ENCODE measurements around the gene ANKS1B. TPM values are rescaled to one million over a fixed set of nuclear protein-coding genes. Genes with fewer than 3 reads are reported as not detected.

Gene ANKS1B
- polyA plus RNA-seq, 3 donors = not detected

DNA sequence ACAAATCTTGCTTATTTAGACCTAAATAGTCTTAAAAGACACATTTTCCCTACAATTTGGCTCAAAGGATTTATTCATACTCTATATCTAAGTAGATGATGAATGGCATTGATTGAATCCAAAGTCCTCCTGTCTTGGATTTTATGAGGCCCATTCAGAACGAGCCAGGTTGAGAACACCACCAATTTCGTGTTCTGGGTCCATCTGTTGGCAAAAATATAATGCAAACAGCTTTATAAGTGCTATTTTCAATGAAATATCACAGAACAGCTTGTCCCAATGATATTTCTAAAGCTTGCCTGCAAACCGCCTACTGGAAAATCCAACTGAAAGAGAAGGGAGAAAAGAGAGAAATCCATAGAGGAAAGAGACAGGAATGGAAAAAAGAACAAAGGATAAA lies 542.0 kb downstream of the ANKS1B start:
- no peaks in the 10 kb centered on the region for H3K27me3 ChIP-seq (ENCODE audit: control insufficient read depth in 2 of 2, insufficient read depth in 2 of 2, low read length in 2 of 2)
- H2AFZ ChIP-seq (ENCODE audit: insufficient read depth, low read depth, low read length, poor library complexity, severe bottlenecking) = no peak overlapping the region
- no peaks in the 10 kb centered on the region for H3K4me1 Mint-ChIP-seq
- peaks cover 0 to 4% of the 10 kb centered on the region in 2 donors for H3K9me3 ChIP-seq (replicated peaks in 1 of 2; ENCODE audit: control insufficient read depth in 1 of 2, insufficient read depth in 1 of 2, low read length in 2 of 2)
- WGBS (ENCODE audit: insufficient coverage) = 100% methylated on average over 1 of the region's 3 CpGs
- H3K36me3 Mint-ChIP-seq = no peaks in the 10 kb centered on the region
- H3K27ac Mint-ChIP-seq = no peak overlapping the region
- H3K27me3 Mint-ChIP-seq (ENCODE audit: low read depth in 3 of 3) = peaks cover 0 to 2% (median 0%) of the 10 kb centered on the region in 3 donors
- H4K20me1 ChIP-seq (ENCODE audit: insufficient read depth, low read length) = no peaks in the 10 kb centered on the region
- H3K27ac ChIP-seq (ENCODE audit: low read depth in 1 of 2, low read length in 2 of 2) = no peak overlapping the region
- H3K79me2 ChIP-seq (ENCODE audit: insufficient read depth, low read length) = no peaks in the 10 kb centered on the region
- H3K9me3 Mint-ChIP-seq = peaks cover 0 to 8% (median 0%) of the 10 kb centered on the region in 7 donors
- H3K4me3 Mint-ChIP-seq = no peak overlapping the region
- H3K4me1 ChIP-seq (ENCODE audit: control insufficient read depth in 1 of 2, insufficient read depth in 2 of 2, low read length in 2 of 2) = no peaks in the 10 kb centered on the region
- TF ChIP-seq, protein P1, sequence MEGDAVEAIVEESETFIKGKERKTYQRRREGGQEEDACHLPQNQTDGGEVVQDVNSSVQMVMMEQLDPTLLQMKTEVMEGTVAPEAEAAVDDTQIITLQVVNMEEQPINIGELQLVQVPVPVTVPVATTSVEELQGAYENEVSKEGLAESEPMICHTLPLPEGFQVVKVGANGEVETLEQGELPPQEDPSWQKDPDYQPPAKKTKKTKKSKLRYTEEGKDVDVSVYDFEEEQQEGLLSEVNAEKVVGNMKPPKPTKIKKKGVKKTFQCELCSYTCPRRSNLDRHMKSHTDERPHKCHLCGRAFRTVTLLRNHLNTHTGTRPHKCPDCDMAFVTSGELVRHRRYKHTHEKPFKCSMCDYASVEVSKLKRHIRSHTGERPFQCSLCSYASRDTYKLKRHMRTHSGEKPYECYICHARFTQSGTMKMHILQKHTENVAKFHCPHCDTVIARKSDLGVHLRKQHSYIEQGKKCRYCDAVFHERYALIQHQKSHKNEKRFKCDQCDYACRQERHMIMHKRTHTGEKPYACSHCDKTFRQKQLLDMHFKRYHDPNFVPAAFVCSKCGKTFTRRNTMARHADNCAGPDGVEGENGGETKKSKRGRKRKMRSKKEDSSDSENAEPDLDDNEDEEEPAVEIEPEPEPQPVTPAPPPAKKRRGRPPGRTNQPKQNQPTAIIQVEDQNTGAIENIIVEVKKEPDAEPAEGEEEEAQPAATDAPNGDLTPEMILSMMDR (IDR thresholded peaks at IDR 0.05) = no peak
- DNase-seq = no peak
- no peaks in the 10 kb centered on the region for H3K36me3 ChIP-seq (replicated peaks in 1 of 2; ENCODE audit: control insufficient read depth in 1 of 2, insufficient read depth in 2 of 2, low read length in 2 of 2)
- H3K9ac ChIP-seq (ENCODE audit: insufficient read depth, low read length, poor library complexity, severe bottlenecking) = no peak overlapping the region
- intact Hi-C loops (cut with micrococcal nuclease) = no loop called here
- H3K4me2 ChIP-seq (replicated peaks; ENCODE audit: extremely low read depth, low read length, poor library complexity, severe bottlenecking) = no peak overlapping the region
- no peak overlapping the region for H3K4me3 ChIP-seq (replicated peaks in 1 of 3; ENCODE audit: low read depth in 2 of 3, low read length in 3 of 3)

DNA sequence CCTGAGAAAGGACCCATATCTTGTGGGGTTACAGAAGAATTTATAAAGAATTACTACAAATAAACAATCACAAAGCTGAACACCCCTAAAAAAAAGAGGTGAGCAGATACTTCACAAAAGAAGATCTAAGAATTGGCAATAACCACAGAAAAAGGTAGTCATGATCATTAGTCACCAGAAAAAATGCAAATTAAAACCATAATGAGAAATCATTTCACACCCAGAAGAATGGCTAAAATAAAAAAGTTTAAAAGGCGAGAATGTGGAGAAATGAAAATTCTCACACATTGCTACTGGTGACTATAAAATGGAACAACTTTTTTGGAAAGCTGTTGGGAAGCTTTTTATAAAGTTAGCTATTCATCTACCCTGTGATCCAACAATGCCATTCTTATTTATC lies 545.3 kb downstream of the ANKS1B start:
- H3K4me1 ChIP-seq (ENCODE audit: control insufficient read depth in 1 of 2, insufficient read depth in 2 of 2, low read length in 2 of 2) = no peaks in the 10 kb centered on the region
- Mint-ChIP-seq H3K4me3 (no peak overlapping the region), H3K27ac (no peak overlapping the region), H3K36me3 (no peaks in the 10 kb centered on the region), H3K9me3 (peaks cover 0 to 3% (median 0%) of the 10 kb centered on the region in 7 donors), H3K4me1 (no peaks in the 10 kb centered on the region), H3K27me3 (ENCODE audit: low read depth in 3 of 3) (peaks cover 0 to 2% (median 0%) of the 10 kb centered on the region in 3 donors)
- no peak overlapping the region for H3K27ac ChIP-seq (ENCODE audit: low read depth in 1 of 2, low read length in 2 of 2)
- WGBS (ENCODE audit: insufficient coverage) = no CpG with 5 or more reads among the region's 1 CpG
- H3K4me2 ChIP-seq (replicated peaks; ENCODE audit: extremely low read depth, low read length, poor library complexity, severe bottlenecking) = no peak overlapping the region
- H3K79me2 ChIP-seq (ENCODE audit: insufficient read depth, low read length) = no peaks in the 10 kb centered on the region
- H3K36me3 ChIP-seq (replicated peaks in 1 of 2; ENCODE audit: control insufficient read depth in 1 of 2, insufficient read depth in 2 of 2, low read length in 2 of 2) = no peaks in the 10 kb centered on the region
- H3K4me3 ChIP-seq (replicated peaks in 1 of 3; ENCODE audit: low read depth in 2 of 3, low read length in 3 of 3) = no peak overlapping the region
- no peak for DNase-seq
- intact Hi-C loops (cut with micrococcal nuclease) = no loop called here
- H3K9me3 ChIP-seq (replicated peaks in 1 of 2; ENCODE audit: control insufficient read depth in 1 of 2, insufficient read depth in 1 of 2, low read length in 2 of 2) = no peaks in the 10 kb centered on the region
- no peak overlapping the region for H3K9ac ChIP-seq (ENCODE audit: insufficient read depth, low read length, poor library complexity, severe bottlenecking)
- TF ChIP-seq, protein P1 (IDR thresholded peaks at IDR 0.05) = no peak
- no peak overlapping the region for H2AFZ ChIP-seq (ENCODE audit: insufficient read depth, low read depth, low read length, poor library complexity, severe bottlenecking)
- no peaks in the 10 kb centered on the region for H3K27me3 ChIP-seq (ENCODE audit: control insufficient read depth in 2 of 2, insufficient read depth in 2 of 2, low read length in 2 of 2)
- no peaks in the 10 kb centered on the region for H4K20me1 ChIP-seq (ENCODE audit: insufficient read depth, low read length)

All from CD14-positive monocyte (primary cell).